Astrocyte of the spinal cord (primary cell): ENCODE measurements around the gene BPIFB1.

ENCODE experiments used
- DNase-seq: peaks from one replicate; pipeline ENCODE4 v3.0.0; 2011; ENCODE audit warnings: low read depth, low spot score
- H3K4me3 ChIP-seq: 2 replicates; pipeline ENCODE4 v1.5.1; 2011; ENCODE audit warnings: low read depth, mild to moderate bottlenecking, low read length, moderate library complexity
- CTCF ChIP-seq: IDR thresholded peaks from 2 replicates; pipeline ENCODE4 v1.5.1; 2012; ENCODE audit warnings: low read depth, mild to moderate bottlenecking, low read length, inconsistent platforms
- in situ Hi-C: cut with HindIII; loops from 2 replicates; pipeline ENCODE4 v1.10.0; 2017; ENCODE audit warnings: low sequenced_read_pairs

BPIFB1 gene

GRCh38 chr20:33308668-33309067 lies 25.7 kb downstream of the BPIFB1 start:
- H3K4me3 ChIP-seq, result no peak overlapping the region
- no peak for TF ChIP-seq CTCF
- no peak for DNase-seq
- in situ Hi-C loops, result no loop called here

GRCh38 chr20:33309631-33310030 lies 26.6 kb downstream of the BPIFB1 start:
- in situ Hi-C loops, result no loop called here
- no peak for DNase-seq
- no peak for TF ChIP-seq CTCF

DNA sequence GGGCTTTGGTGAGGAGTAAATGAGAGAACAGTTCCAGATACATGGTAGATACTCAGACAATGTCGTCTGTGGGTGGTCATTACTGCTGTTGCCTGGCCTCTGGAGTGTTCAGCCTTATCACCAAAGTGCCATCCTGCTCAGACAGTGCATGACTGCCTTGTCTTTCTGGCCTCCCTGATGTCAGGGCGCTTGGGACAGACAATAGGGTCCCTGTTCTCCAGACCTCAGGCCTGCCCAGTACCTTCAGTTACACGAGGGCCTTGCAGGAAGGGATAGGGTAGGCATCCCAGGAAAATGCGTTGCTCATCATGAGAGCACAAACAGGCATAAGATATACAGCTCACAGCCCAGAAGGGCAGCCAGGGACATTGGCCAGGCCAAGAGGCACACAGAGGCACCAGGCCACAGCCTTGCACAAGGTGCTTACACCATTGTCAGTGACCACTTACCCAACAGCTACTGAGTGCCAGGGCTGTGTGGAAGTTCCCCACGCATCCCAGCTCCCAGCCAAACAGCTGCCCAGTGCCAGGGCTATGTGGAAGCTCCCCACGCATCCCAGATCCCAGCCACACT lies 27.4 kb downstream of the BPIFB1 start:
- DNase-seq, result no peak
- TF ChIP-seq CTCF, result no peak
- in situ Hi-C loops, result no loop called here

More at GRCh38 chr20:33309631-33310030, 26.6 kb downstream of the BPIFB1 start:
- H3K4me3 ChIP-seq, result no peak overlapping the region

DNA sequence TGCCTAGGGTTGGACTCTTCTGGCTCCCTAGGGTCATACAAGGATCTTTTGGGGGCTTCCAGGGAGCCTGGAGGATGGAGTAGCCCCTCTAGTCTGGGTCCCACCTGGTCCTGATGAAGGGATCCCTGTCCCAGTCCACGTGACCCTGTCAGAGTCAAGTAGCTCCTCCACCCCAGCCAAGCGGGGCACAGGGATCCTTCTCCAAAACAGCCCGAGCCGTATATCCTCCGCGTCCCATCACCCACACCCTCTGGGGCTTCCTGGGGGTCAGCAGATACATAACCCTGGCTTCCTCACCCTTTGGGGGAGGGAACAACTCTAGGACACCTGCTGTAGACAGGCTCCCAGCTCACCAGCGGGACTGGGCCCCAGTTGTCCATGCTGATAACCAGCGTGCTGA lies 28.0 kb downstream of the BPIFB1 start:
- H3K4me3 ChIP-seq, result no peak overlapping the region
- in situ Hi-C loops, result no loop called here
- TF ChIP-seq CTCF, result no peak
- DNase-seq, result no peak

More for the DNA sequence above, 27.4 kb downstream of the BPIFB1 start:
- no peak overlapping the region for H3K4me3 ChIP-seq

DNA sequence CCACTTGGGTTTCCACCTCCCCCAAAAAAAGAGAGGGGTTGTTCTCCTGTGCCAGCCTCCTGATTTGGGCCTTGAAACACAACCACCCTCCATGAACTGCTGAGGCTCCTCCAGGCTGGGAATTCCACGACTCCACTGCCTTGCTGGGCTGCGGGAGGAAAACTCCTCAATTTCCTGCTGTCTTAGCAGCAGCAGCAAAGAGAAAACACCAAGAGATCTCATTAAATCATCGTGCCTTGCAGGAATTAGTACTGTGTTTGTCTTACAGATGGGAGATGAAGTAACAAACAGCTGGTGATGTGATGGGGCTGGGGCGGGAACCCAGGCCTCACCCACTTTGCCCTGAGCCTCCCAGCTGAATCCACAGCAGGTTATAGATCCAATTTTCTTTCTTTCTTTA lies 29.0 kb downstream of the BPIFB1 start:
- no peak overlapping the region for H3K4me3 ChIP-seq
- no peak for TF ChIP-seq CTCF
- no peak for DNase-seq
- in situ Hi-C loops, result no loop called here

- TF ChIP-seq CTCF, result no peak
- DNase-seq, result no peak
- in situ Hi-C loops, result no loop called here
- no peak overlapping the region for H3K4me3 ChIP-seq
Observed at GRCh38 chr20:33312583-33312982, 29.6 kb downstream of the BPIFB1 start.
